ENCODE measurements around the gene RPL12.

The RPL12 gene

GRCh38 chr9:127419348-127419747 lies 31.9 kb downstream of the RPL12 start:
- no peak for DNase-seq (ENCODE audit: low spot score)
- Histone ChIP-seq H3K27ac (replicated peaks; ENCODE audit: low read length) (no peak overlapping the region), H4K8ac (ENCODE audit: low read depth, low read length) (peak overlapping the region; percentile 49), H2BK5ac (ENCODE audit: low read length) (no peak overlapping the region), H3K23ac (ENCODE audit: low read depth, low read length, poor library complexity) (no peak overlapping the region), H3K18ac (ENCODE audit: low read length) (no peak overlapping the region), H3K4me1 (ENCODE audit: control insufficient read depth in 2 of 2, insufficient read depth in 1 of 2, low read depth in 1 of 2, low read length in 2 of 2) (peaks cover 6% of the 10 kb centered on the region in 2 donors), H3K27me3 (ENCODE audit: control insufficient read depth in 3 of 3, insufficient read depth in 3 of 3, low read depth in 1 of 3, low read length in 3 of 3) (no peaks in the 10 kb centered on the region), H3K14ac (ENCODE audit: low read length) (no peak overlapping the region), H2BK12ac (ENCODE audit: low read length) (peak overlapping the region; percentile 25), H3K4me3 (ENCODE audit: low read length in 2 of 2) (peak overlapping the region in 1 of 2 donors; percentile 36), H3K9me3 (replicated peaks in 1 of 2; ENCODE audit: control insufficient read depth in 2 of 2, insufficient read depth in 1 of 2, low read depth in 1 of 2, low read length in 2 of 2) (peaks cover 0 to 2% of the 10 kb centered on the region in 2 donors), H3K36me3 (replicated peaks in 1 of 2; ENCODE audit: control insufficient read depth in 2 of 2, insufficient read depth in 2 of 2, low read length in 2 of 2) (no peaks in the 10 kb centered on the region), H3K79me1 (ENCODE audit: low read depth, low read length) (no peaks in the 10 kb centered on the region), H2BK15ac (ENCODE audit: low read length) (no peak overlapping the region), H2AFZ (ENCODE audit: low read length) (no peak overlapping the region), H4K91ac (ENCODE audit: low read depth, low read length, poor library complexity) (no peak overlapping the region), H3K9ac (ENCODE audit: low read depth, low read length, poor library complexity) (no peak overlapping the region), H3K4me2 (ENCODE audit: insufficient read depth, low read length, poor library complexity, severe bottlenecking) (no peak overlapping the region), H3K4ac (ENCODE audit: low read length) (no peak overlapping the region), H2AK5ac (ENCODE audit: low read depth, low read length) (no peak overlapping the region), H2BK120ac (ENCODE audit: low read depth, low read length) (no peak overlapping the region)
- no CpG with 5 or more reads among the region's 6 CpGs for WGBS, 2 donors (ENCODE audit: extremely low coverage in 2 of 2, insufficient read length in 2 of 2, insufficient replicate concordance in 1 of 2)

- Histone ChIP-seq H4K91ac (ENCODE audit: low read depth, low read length, poor library complexity) (no peak overlapping the region), H3K4me3 (ENCODE audit: low read length in 2 of 2) (no peak overlapping the region), H3K18ac (ENCODE audit: low read length) (no peak overlapping the region), H2BK120ac (ENCODE audit: low read depth, low read length) (no peak overlapping the region), H2AFZ (ENCODE audit: low read length) (no peak overlapping the region), H3K36me3 (replicated peaks in 1 of 2; ENCODE audit: control insufficient read depth in 2 of 2, insufficient read depth in 2 of 2, low read length in 2 of 2) (no peaks in the 10 kb centered on the region), H4K8ac (ENCODE audit: low read depth, low read length) (no peak overlapping the region), H3K79me1 (ENCODE audit: low read depth, low read length) (no peaks in the 10 kb centered on the region), H2BK5ac (ENCODE audit: low read length) (no peak overlapping the region), H3K27me3 (ENCODE audit: control insufficient read depth in 3 of 3, insufficient read depth in 3 of 3, low read depth in 1 of 3, low read length in 3 of 3) (no peaks in the 10 kb centered on the region), H2BK12ac (ENCODE audit: low read length) (no peak overlapping the region), H2BK15ac (ENCODE audit: low read length) (no peak overlapping the region), H3K9me3 (replicated peaks in 1 of 2; ENCODE audit: control insufficient read depth in 2 of 2, insufficient read depth in 1 of 2, low read depth in 1 of 2, low read length in 2 of 2) (peaks cover 0 to 2% of the 10 kb centered on the region in 2 donors), H3K9ac (ENCODE audit: low read depth, low read length, poor library complexity) (no peak overlapping the region), H3K14ac (ENCODE audit: low read length) (no peak overlapping the region), H2AK5ac (ENCODE audit: low read depth, low read length) (no peak overlapping the region), H3K23ac (ENCODE audit: low read depth, low read length, poor library complexity) (no peak overlapping the region), H3K4me2 (ENCODE audit: insufficient read depth, low read length, poor library complexity, severe bottlenecking) (no peak overlapping the region), H3K27ac (replicated peaks; ENCODE audit: low read length) (no peak overlapping the region), H3K4ac (ENCODE audit: low read length) (no peak overlapping the region), H3K4me1 (ENCODE audit: control insufficient read depth in 2 of 2, insufficient read depth in 1 of 2, low read depth in 1 of 2, low read length in 2 of 2) (peaks cover 5 to 6% of the 10 kb centered on the region in 2 donors)
- DNase-seq (ENCODE audit: low spot score) = no peak
- no CpG with 5 or more reads among the region's 12 CpGs for WGBS, 2 donors (ENCODE audit: extremely low coverage in 2 of 2, insufficient read length in 2 of 2, insufficient replicate concordance in 1 of 2)
Observed at GRCh38 chr9:127418037-127418471, 33.2 kb downstream of the RPL12 start.

- Histone ChIP-seq H3K14ac (ENCODE audit: low read length) (no peak overlapping the region), H2BK12ac (ENCODE audit: low read length) (no peak overlapping the region), H3K9me3 (replicated peaks in 1 of 2; ENCODE audit: control insufficient read depth in 2 of 2, insufficient read depth in 1 of 2, low read depth in 1 of 2, low read length in 2 of 2) (peaks cover 0 to 2% of the 10 kb centered on the region in 2 donors), H3K9ac (ENCODE audit: low read depth, low read length, poor library complexity) (peak overlapping the region; percentile 57), H2BK120ac (ENCODE audit: low read depth, low read length) (no peak overlapping the region), H2AFZ (ENCODE audit: low read length) (no peak overlapping the region), H4K8ac (ENCODE audit: low read depth, low read length) (no peak overlapping the region), H3K4ac (ENCODE audit: low read length) (no peak overlapping the region), H3K4me1 (ENCODE audit: control insufficient read depth in 2 of 2, insufficient read depth in 1 of 2, low read depth in 1 of 2, low read length in 2 of 2) (peaks cover 0 to 2% of the 10 kb centered on the region in 2 donors), H2AK5ac (ENCODE audit: low read depth, low read length) (no peak overlapping the region), H3K4me3 (ENCODE audit: low read length in 2 of 2) (no peak overlapping the region), H3K23ac (ENCODE audit: low read depth, low read length, poor library complexity) (no peak overlapping the region), H2BK15ac (ENCODE audit: low read length) (no peak overlapping the region), H3K36me3 (replicated peaks in 1 of 2; ENCODE audit: control insufficient read depth in 2 of 2, insufficient read depth in 2 of 2, low read length in 2 of 2) (peaks cover 0 to 1% of the 10 kb centered on the region in 2 donors), H3K4me2 (ENCODE audit: insufficient read depth, low read length, poor library complexity, severe bottlenecking) (no peak overlapping the region), H3K27me3 (ENCODE audit: control insufficient read depth in 3 of 3, insufficient read depth in 3 of 3, low read depth in 1 of 3, low read length in 3 of 3) (no peaks in the 10 kb centered on the region), H2BK5ac (ENCODE audit: low read length) (no peak overlapping the region), H4K91ac (ENCODE audit: low read depth, low read length, poor library complexity) (no peak overlapping the region), H3K18ac (ENCODE audit: low read length) (no peak overlapping the region), H3K79me1 (ENCODE audit: low read depth, low read length) (no peaks in the 10 kb centered on the region), H3K27ac (replicated peaks; ENCODE audit: low read length) (no peak overlapping the region)
- DNase-seq (ENCODE audit: low spot score) = no peak
- WGBS, 2 donors (ENCODE audit: extremely low coverage in 2 of 2, insufficient read length in 2 of 2, insufficient replicate concordance in 1 of 2) = no CpG with 5 or more reads among the region's 15 CpGs
Observed at GRCh38 chr9:127417131-127418036, 33.8 kb downstream of the RPL12 start.

DNA sequence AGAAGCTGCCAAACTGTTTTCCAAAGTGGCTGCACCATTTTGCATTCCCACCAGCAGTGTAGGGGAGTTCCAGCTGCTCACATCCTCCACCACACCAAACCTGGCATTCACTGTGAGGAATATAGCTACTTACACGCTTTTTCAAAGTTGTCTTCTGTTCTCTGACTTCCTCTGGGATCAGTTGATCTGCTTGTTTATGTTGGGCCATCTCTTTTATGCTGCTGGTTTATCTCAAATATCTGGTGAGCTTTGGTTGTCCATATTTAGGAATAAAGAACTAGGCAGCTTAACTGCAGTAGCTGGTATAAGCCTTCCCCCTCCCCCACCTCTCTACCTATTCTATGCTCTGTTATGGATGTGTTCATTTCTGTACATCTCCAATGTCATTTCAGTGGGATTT lies 35.5 kb downstream of the RPL12 start:
- H2BK12ac ChIP-seq (ENCODE audit: low read length) = no peak overlapping the region
- peaks cover 0 to 6% of the 10 kb centered on the region in 2 donors for H3K36me3 ChIP-seq (replicated peaks in 1 of 2; ENCODE audit: control insufficient read depth in 2 of 2, insufficient read depth in 2 of 2, low read length in 2 of 2)
- no peak overlapping the region for H3K4me3 ChIP-seq (ENCODE audit: low read length in 2 of 2)
- no peaks in the 10 kb centered on the region for H3K4me1 ChIP-seq (ENCODE audit: control insufficient read depth in 2 of 2, insufficient read depth in 1 of 2, low read depth in 1 of 2, low read length in 2 of 2)
- no peak overlapping the region for H2AK5ac ChIP-seq (ENCODE audit: low read depth, low read length)
- no peak overlapping the region for H4K91ac ChIP-seq (ENCODE audit: low read depth, low read length, poor library complexity)
- H3K27me3 ChIP-seq (ENCODE audit: control insufficient read depth in 3 of 3, insufficient read depth in 3 of 3, low read depth in 1 of 3, low read length in 3 of 3) = no peaks in the 10 kb centered on the region
- H2BK15ac ChIP-seq (ENCODE audit: low read length) = no peak overlapping the region
- no CpG with 5 or more reads among the region's 1 CpG for WGBS, 2 donors (ENCODE audit: extremely low coverage in 2 of 2, insufficient read length in 2 of 2, insufficient replicate concordance in 1 of 2)
- no peak overlapping the region for H2AFZ ChIP-seq (ENCODE audit: low read length)
- H3K9me3 ChIP-seq (replicated peaks in 1 of 2; ENCODE audit: control insufficient read depth in 2 of 2, insufficient read depth in 1 of 2, low read depth in 1 of 2, low read length in 2 of 2) = peaks cover 0 to 2% of the 10 kb centered on the region in 2 donors
- no peak overlapping the region for H3K27ac ChIP-seq (replicated peaks; ENCODE audit: low read length)
- H2BK5ac ChIP-seq (ENCODE audit: low read length) = no peak overlapping the region
- no peak overlapping the region for H2BK120ac ChIP-seq (ENCODE audit: low read depth, low read length)
- H3K9ac ChIP-seq (ENCODE audit: low read depth, low read length, poor library complexity) = no peak overlapping the region
- no peak overlapping the region for H3K4ac ChIP-seq (ENCODE audit: low read length)
- H3K18ac ChIP-seq (ENCODE audit: low read length) = no peak overlapping the region
- H3K4me2 ChIP-seq (ENCODE audit: insufficient read depth, low read length, poor library complexity, severe bottlenecking) = no peak overlapping the region
- H3K23ac ChIP-seq (ENCODE audit: low read depth, low read length, poor library complexity) = no peak overlapping the region
- no peak overlapping the region for H3K14ac ChIP-seq (ENCODE audit: low read length)
- H3K79me1 ChIP-seq (ENCODE audit: low read depth, low read length) = no peaks in the 10 kb centered on the region
- DNase-seq (ENCODE audit: low spot score) = no peak
- H4K8ac ChIP-seq (ENCODE audit: low read depth, low read length) = no peak overlapping the region
